A673 (cell line): ENCODE results near the gene METTL2B.
"Not testable (repeated sequence)": the region's sequence is repeated elsewhere in the genome, so short reads cannot be mapped to it uniquely, and the experiment has no call there.

Experiments used
- EZH2 ChIP-seq: fragments of 200-600 bp; sonication (generic); IDR thresholded peaks from 2 replicates; pipeline ENCODE4 v1.6.1; 2017; ENCODE audit warnings: borderline replicate concordance, low read depth, mild to moderate bottlenecking, mixed read lengths, antibody characterized with exemption, low read length; ENCODE audit not compliant: poor library complexity, severe bottlenecking
- TF ChIP-seq, protein P1 (sequence below): fragments of 300-800, 200-600 bp; sonication (generic); conservative IDR thresholded peaks from 2 replicates; pipeline ENCODE4 v1.5.1; 2017; ENCODE audit warnings: low read depth, mild to moderate bottlenecking, antibody characterized with exemption, low read length, moderate library complexity, mixed read lengths

GRCh38 chr7:128517023-128517422, 40.5 kb downstream of the METTL2B start:
- TF ChIP-seq, protein P1, sequence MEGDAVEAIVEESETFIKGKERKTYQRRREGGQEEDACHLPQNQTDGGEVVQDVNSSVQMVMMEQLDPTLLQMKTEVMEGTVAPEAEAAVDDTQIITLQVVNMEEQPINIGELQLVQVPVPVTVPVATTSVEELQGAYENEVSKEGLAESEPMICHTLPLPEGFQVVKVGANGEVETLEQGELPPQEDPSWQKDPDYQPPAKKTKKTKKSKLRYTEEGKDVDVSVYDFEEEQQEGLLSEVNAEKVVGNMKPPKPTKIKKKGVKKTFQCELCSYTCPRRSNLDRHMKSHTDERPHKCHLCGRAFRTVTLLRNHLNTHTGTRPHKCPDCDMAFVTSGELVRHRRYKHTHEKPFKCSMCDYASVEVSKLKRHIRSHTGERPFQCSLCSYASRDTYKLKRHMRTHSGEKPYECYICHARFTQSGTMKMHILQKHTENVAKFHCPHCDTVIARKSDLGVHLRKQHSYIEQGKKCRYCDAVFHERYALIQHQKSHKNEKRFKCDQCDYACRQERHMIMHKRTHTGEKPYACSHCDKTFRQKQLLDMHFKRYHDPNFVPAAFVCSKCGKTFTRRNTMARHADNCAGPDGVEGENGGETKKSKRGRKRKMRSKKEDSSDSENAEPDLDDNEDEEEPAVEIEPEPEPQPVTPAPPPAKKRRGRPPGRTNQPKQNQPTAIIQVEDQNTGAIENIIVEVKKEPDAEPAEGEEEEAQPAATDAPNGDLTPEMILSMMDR, result not testable (repeated sequence)
- not testable (repeated sequence) for TF ChIP-seq EZH2
